GM12878 (cell line): ENCODE results near the gene KRT7. TPM values are rescaled to one million over a fixed set of nuclear protein-coding genes. Genes with fewer than 3 reads are reported as not detected.

Experiments
- NFYA ChIP-seq: IDR thresholded peaks from 2 replicates; pipeline ENCODE4 v1.6.1; 2011; ENCODE audit warnings: low read depth, mild to moderate bottlenecking, low read length, improper control_type of control experiment, borderline replicate concordance
- ZBTB4 ChIP-seq: fragments of 450-650 bp; formaldehyde crosslinking; IDR thresholded peaks from 2 replicates; pipeline ENCODE4 v1.4.0; 2022; ENCODE audit warnings: mild to moderate bottlenecking, moderate library complexity
- polyA plus RNA-seq, 11 experiments: library from polyadenylated mRNA; depleted of rRNA in 4 of 11; unstranded in 6 of 11; stranded (reverse) in 5 of 11; fragments of >200 nt; fragmentation: Nextera tagmentation in 4 of 11; fragmentation: Illumina TruSeq in 1 of 11; extraction: Ambion mirVana in 4 of 11; extraction: Trizol in 1 of 11; gene quantifications; 1 replicate in 1 of 11; 2 replicates in 10 of 11; pipeline versions ENCODE4 v1.2.1 to v1.2.3, GENCODE V29; 2011 to 2016; ENCODE audit warnings: inconsistent platforms in 2 of 11, missing spikeins in 2 of 11, low read depth in 1 of 11
- total RNA-seq, 4 experiments: library from RNA; depleted of rRNA in 3 of 4; stranded (reverse); fragments of >200 nt in 3 of 4; fragmentation: Illumina TruSeq in 1 of 4; extraction: Trizol in 1 of 4; gene quantifications; 2 replicates each; pipeline versions ENCODE4 v1.2.1 to v1.2.3, GENCODE V29; 2013 to 2021
- TF ChIP-seq, protein P1 (sequence below): fragments of 450-650 bp; IDR thresholded peaks from 2 replicates; pipeline ENCODE4 v1.6.1; 2014; ENCODE audit warnings: mild to moderate bottlenecking

KRT7 gene
- total and polyA plus RNA-seq, 10 of the 15 experiments (the other 5 are each of a cell fraction or from before 2014, with no cell fraction given), result 0.90 to 18.7 (median 4.8) TPM

DNA sequence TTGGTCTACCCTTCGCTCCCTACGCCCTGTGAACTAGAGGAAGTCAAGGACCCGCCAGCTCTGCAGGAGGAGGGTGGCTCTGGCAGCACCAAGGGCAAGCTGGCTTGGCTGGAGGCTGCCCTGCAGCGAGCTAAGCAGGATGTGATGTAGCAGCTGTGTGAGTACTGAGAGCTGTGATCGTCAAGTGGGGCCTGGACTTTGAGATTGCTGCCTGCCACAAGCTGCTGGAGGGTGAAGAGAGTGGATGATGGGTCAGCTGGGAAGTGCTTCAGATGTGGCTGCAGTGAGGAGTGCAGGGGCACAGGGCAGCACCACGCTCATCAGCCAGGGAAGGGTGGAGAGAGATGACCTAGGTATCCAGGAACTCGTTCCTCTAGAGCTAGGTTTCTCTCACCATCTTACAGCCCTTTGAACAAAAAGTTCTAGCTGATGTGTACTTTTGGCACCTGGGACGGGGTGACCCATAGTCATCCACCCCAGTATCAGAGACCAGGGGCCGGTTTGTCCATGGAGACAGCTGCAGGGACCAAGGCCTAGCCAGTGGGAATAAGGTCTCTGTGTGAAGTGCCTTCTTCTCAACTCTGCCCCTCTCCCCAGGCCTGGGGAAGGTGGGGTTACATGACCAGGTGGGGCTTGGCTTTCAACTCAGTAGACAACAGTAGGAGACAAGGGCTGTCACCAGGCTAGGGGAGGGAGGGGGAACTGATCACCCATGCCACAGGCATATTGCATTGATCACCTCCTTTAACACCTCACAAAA is 44.6 kb downstream of the KRT7 start (continued):
- TF ChIP-seq, protein P1, sequence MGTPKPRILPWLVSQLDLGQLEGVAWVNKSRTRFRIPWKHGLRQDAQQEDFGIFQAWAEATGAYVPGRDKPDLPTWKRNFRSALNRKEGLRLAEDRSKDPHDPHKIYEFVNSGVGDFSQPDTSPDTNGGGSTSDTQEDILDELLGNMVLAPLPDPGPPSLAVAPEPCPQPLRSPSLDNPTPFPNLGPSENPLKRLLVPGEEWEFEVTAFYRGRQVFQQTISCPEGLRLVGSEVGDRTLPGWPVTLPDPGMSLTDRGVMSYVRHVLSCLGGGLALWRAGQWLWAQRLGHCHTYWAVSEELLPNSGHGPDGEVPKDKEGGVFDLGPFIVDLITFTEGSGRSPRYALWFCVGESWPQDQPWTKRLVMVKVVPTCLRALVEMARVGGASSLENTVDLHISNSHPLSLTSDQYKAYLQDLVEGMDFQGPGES, result no peak
- TF ChIP-seq NFYA (no peak), ZBTB4 (CRISPR knock-in tag) (no peak)
